Muscle of leg (tissue), 11 donors: ENCODE data around the gene BLVRB. TPM values are rescaled to one million over a fixed set of nuclear protein-coding genes. Genes with fewer than 3 reads are reported as not detected.
"Not testable (repeated sequence)": the region's sequence is repeated elsewhere in the genome, so short reads cannot be mapped to it uniquely, and the experiment has no call there.

Source experiments
- DNase-seq: peaks from one replicate; pipeline ENCODE4 v3.0.0; 2013
- H3K27ac ChIP-seq: one replicate; pipeline ENCODE4 v1.5.1; 2013; ENCODE audit warnings: mild to moderate bottlenecking, low read length, control low read depth
- H3K27me3 ChIP-seq: one replicate; pipeline ENCODE4 v1.6.1; 2013; ENCODE audit warnings: low read length; ENCODE audit not compliant: control insufficient read depth, insufficient read depth
- H3K36me3 ChIP-seq: one replicate; pipeline ENCODE4 v1.6.1; 2013; ENCODE audit warnings: low read length; ENCODE audit not compliant: control insufficient read depth, insufficient read depth
- H3K4me1 ChIP-seq: one replicate; pipeline ENCODE4 v1.6.1; 2013; ENCODE audit warnings: low read length; ENCODE audit not compliant: control insufficient read depth, insufficient read depth
- H3K4me3 ChIP-seq: one replicate; pipeline ENCODE4 v1.5.1; 2013; ENCODE audit warnings: low read length, control low read depth
- H3K9me3 ChIP-seq: replicated peaks from 2 replicates; pipeline ENCODE4 v1.6.1; 2013; ENCODE audit warnings: low read depth, low read length; ENCODE audit not compliant: control insufficient read depth
- WGBS: methylation state at CpG from one replicate; pipeline ENCODE4 v1.1.5; 2013; ENCODE audit warnings: missing lambda C conversion rate; ENCODE audit not compliant: insufficient coverage; 5-methylcytosine and 5-hydroxymethylcytosine counted together
- polyA plus RNA-seq, 8 donors: library from polyadenylated mRNA; unstranded; fragments of 120-200 nt; gene quantifications; one replicate each; pipeline versions ENCODE4 v1.2.1 to v1.2.3, GENCODE V29; 2013; ENCODE audit warnings: inconsistent platforms in 1 of 8, low replicate concordance in 1 of 8; ENCODE audit not compliant: insufficient read length in 8 of 8, insufficient read depth in 1 of 8
- total RNA-seq: library from RNA; stranded (reverse); fragments of 120-200 nt; gene quantifications from one replicate; pipeline ENCODE4 v1.2.4, GENCODE V29; 2013

BLVRB gene
- total and polyA plus RNA-seq, 9 donors: 41.4 to 57.9 (median 43.2) TPM

DNA sequence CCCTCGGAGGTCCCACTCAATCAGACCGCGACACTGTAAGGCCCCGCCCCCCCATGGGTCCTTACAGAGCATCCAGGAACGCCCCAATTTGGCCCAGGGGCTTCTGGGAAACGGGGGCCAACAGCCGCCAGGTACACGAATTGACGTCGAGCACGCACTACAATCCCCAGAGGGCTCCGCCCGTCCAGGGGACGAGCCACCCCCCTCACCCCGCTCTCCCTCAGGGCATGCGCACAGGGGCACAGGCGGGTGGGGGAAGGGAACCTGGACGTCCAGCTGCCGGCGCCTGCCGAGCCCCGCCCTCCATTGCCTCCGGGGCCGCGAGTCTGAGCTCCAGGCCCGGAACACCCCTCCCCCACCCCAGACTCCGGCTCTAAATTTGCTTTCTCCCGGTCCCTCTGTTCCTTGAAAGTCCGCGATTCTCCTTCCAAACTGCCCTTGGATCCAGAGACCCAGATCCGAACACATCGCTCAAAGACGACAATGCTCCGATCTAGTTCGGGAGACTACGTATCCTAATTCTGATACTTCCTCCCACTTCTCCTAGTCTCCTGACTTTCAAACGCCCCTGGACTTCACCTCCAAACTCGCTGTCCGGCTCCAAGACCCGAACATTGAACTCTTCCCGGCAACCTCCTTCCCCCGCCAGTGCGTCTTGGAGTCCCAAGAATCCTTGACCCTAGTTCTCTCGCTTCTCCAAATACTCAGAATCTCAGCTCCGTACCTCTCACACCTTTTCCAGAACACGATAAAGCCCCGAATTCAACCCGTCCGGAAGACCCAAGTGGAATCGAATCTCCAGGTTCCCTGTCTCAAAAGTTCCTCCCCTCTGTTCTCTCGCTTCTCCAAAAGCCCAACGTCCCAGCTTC lies 22.2 kb downstream of the BLVRB start:
- Histone ChIP-seq H3K27me3 (no peaks in the 10 kb centered on the region), H3K4me1 (peaks cover 27% of the 10 kb centered on the region), H3K36me3 (peaks cover 37% of the 10 kb centered on the region), H3K27ac (peak overlapping the region; percentile 99), H3K4me3 (peak overlapping the region; percentile 100), H3K9me3 (no peaks in the 10 kb centered on the region)
- peak; percentile 100 for DNase-seq
- WGBS: 0% methylated on average over 52 of the region's 52 CpGs

- no peak for DNase-seq
- WGBS: 6% methylated on average over 15 of the region's 22 CpGs
Observed at GRCh38 chr19:40442328-40443130, 23.0 kb downstream of the BLVRB start.

GRCh38 chr19:40441719-40442253 lies 23.8 kb downstream of the BLVRB start:
- peaks cover 28% of the 10 kb centered on the region for H3K36me3 ChIP-seq
- 79% methylated on average over 3 of the region's 11 CpGs for WGBS
- H3K27ac ChIP-seq: peak overlapping the region; percentile 99
- no peaks in the 10 kb centered on the region for H3K9me3 ChIP-seq
- DNase-seq: no peak
- H3K27me3 ChIP-seq: no peaks in the 10 kb centered on the region
- no peak overlapping the region for H3K4me3 ChIP-seq
- H3K4me1 ChIP-seq: peaks cover 27% of the 10 kb centered on the region

More at GRCh38 chr19:40442328-40443130, 23.0 kb downstream of the BLVRB start:
- Histone ChIP-seq H3K9me3 (no peaks in the 10 kb centered on the region), H3K27me3 (no peaks in the 10 kb centered on the region), H3K4me3 (peak overlapping the region; percentile 100), H3K27ac (peak overlapping the region; percentile 99), H3K4me1 (peaks cover 27% of the 10 kb centered on the region), H3K36me3 (peaks cover 29% of the 10 kb centered on the region)

GRCh38 chr19:40438284-40438683 lies 27.3 kb downstream of the BLVRB start:
- Histone ChIP-seq H3K27ac (no peak overlapping the region), H3K4me3 (no peak overlapping the region), H3K27me3 (no peaks in the 10 kb centered on the region), H3K9me3 (no peaks in the 10 kb centered on the region), H3K4me1 (peaks cover 30% of the 10 kb centered on the region), H3K36me3 (peaks cover 28% of the 10 kb centered on the region)
- WGBS: 86% methylated on average over 3 of the region's 3 CpGs
- DNase-seq: no peak

- Histone ChIP-seq H3K36me3 (no peaks in the 10 kb centered on the region), H3K27me3 (no peaks in the 10 kb centered on the region), H3K27ac (peak overlapping the region; percentile 99), H3K4me1 (peaks cover 24% of the 10 kb centered on the region), H3K9me3 (no peaks in the 10 kb centered on the region), H3K4me3 (peak overlapping the region; percentile 38)
- DNase-seq: peak; percentile 98
- WGBS: under 1% methylated on average over 41 of the region's 50 CpGs
Observed at GRCh38 chr19:40433391-40434216, 31.9 kb downstream of the BLVRB start.

DNA sequence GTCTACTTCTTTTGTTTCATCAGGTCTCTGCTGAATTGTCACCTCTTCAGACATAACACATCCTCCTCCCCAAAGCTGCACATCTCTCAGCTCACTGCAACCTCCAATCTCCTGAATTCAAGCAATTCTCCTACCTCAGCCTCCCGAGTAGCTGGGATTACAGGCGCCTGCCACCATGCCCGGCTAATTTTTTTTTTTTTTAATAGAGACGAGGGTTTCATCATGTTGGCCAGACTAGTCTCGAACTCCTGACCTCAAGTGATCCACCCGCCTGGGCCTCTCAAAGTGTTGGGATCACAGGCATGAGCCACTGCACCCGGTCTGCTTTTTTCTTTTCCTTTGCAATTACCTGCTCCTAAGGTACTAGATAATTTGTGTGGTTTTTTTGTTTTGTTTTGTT lies 32.8 kb downstream of the BLVRB start:
- Histone ChIP-seq H3K4me1 (peaks cover 24% of the 10 kb centered on the region), H3K4me3 (peak overlapping the region; percentile 38), H3K27ac (peak overlapping the region; percentile 99)
- H3K27me3 ChIP-seq, H3K36me3 ChIP-seq, H3K9me3 ChIP-seq, DNase-seq: not testable (repeated sequence)
- WGBS: no CpG with 5 or more reads among the region's 7 CpGs

- H3K9me3 ChIP-seq: no peaks in the 10 kb centered on the region
- H3K27me3 ChIP-seq: no peaks in the 10 kb centered on the region
- H3K36me3 ChIP-seq: no peaks in the 10 kb centered on the region
- peaks cover 24% of the 10 kb centered on the region for H3K4me1 ChIP-seq
- no peak for DNase-seq
- H3K27ac ChIP-seq: peak overlapping the region; percentile 99
- H3K4me3 ChIP-seq: no peak overlapping the region
- WGBS: no CpG with 5 or more reads among the region's 3 CpGs
Observed at GRCh38 chr19:40431698-40432097, 33.8 kb downstream of the BLVRB start.

GRCh38 chr19:40430242-40430641 lies 35.3 kb downstream of the BLVRB start:
- H3K36me3 ChIP-seq, DNase-seq, H3K27me3 ChIP-seq, H3K27ac ChIP-seq, H3K9me3 ChIP-seq, H3K4me3 ChIP-seq: not testable (repeated sequence)
- 100% methylated on average over 3 of the region's 10 CpGs for whole genome bisulfite sequencing
- peaks cover 29% of the 10 kb centered on the region for H3K4me1 ChIP-seq

GRCh38 chr19:40428197-40428596 lies 37.3 kb downstream of the BLVRB start:
- H3K36me3 ChIP-seq, H3K9me3 ChIP-seq, H3K27ac ChIP-seq, H3K4me3 ChIP-seq, DNase-seq, H3K27me3 ChIP-seq: not testable (repeated sequence)
- WGBS: 80% methylated on average over 1 of the region's 7 CpGs
- peaks cover 34% of the 10 kb centered on the region for H3K4me1 ChIP-seq
